K562 (cell line): Measurements from ENCODE around the gene USP16. TPM values are rescaled to one million over a fixed set of nuclear protein-coding genes. Genes with fewer than 3 reads are reported as not detected.

Experiments used
- ATF6 ChIP-seq: sonication (generic); formaldehyde crosslinking; IDR thresholded peaks from 2 replicates; pipeline ENCODE4 v1.4.0; 2020; ENCODE audit warnings: mild to moderate bottlenecking, missing genetic modification reagents
- HEY1 ChIP-seq: fragments of 250-450 bp; sonication (Bioruptor Pico); IDR thresholded peaks from 2 replicates; pipeline ENCODE4 v1.5.0; 2020; ENCODE audit warnings: mild to moderate bottlenecking, moderate library complexity, borderline replicate concordance
- MGA ChIP-seq: fragments of 450-650 bp; IDR thresholded peaks from 2 replicates; pipeline ENCODE4 v1.6.1; 2016; ENCODE audit warnings: mild to moderate bottlenecking, moderate library complexity
- PATZ1 ChIP-seq: fragments of 250-450 bp; sonication (Bioruptor Pico); IDR thresholded peaks from 2 replicates; pipeline ENCODE4 v1.5.0; 2020; ENCODE audit warnings: mild to moderate bottlenecking, borderline replicate concordance
- TAF7 ChIP-seq: fragments of 450-650 bp; IDR thresholded peaks from 2 replicates; pipeline ENCODE4 v1.6.1; 2016; ENCODE audit warnings: missing genetic modification characterization, missing compliant biosample characterization
- THRAP3 ChIP-seq: fragments of 450-650 bp; IDR thresholded peaks from 2 replicates; pipeline ENCODE4 v1.6.1; 2016; ENCODE audit warnings: mild to moderate bottlenecking, inconsistent platforms, borderline replicate concordance
- ZFX ChIP-seq: sonication (generic); formaldehyde crosslinking; IDR thresholded peaks from 2 replicates; pipeline ENCODE4 v1.8.0; 2022; ENCODE audit warnings: mild to moderate bottlenecking, missing genetic modification reagents, moderate library complexity
- ZNF253 ChIP-seq: fragments of 250-450 bp; sonication (Bioruptor Pico); conservative IDR thresholded peaks from 2 replicates; pipeline ENCODE4 v1.6.1; 2021; ENCODE audit warnings: mild to moderate bottlenecking
- ZNF398 ChIP-seq: fragments of 250-450 bp; sonication (Bioruptor Pico); IDR thresholded peaks from 2 replicates; pipeline ENCODE4 v1.8.0; 2021; ENCODE audit warnings: moderate library complexity, mild to moderate bottlenecking, inconsistent platforms
- ZNF444 ChIP-seq: fragments of 250-450 bp; sonication (Bioruptor Pico); IDR thresholded peaks from 2 replicates; pipeline ENCODE4 v1.4.0; 2020; ENCODE audit warnings: mild to moderate bottlenecking, moderate library complexity
- polyA plus RNA-seq, 8 experiments: library from polyadenylated mRNA; depleted of rRNA in 4 of 8; stranded (reverse) in 5 of 8; unstranded in 3 of 8; fragments of >200 nt; fragmentation: Nextera tagmentation in 2 of 8; fragmentation: Illumina TruSeq in 1 of 8; extraction: Ambion mirVana in 2 of 8; extraction: Trizol in 1 of 8; gene quantifications; 2 replicates each; pipeline versions ENCODE4 v1.2.1 to v1.2.3, GENCODE V29; 2011 to 2014; ENCODE audit warnings: inconsistent platforms in 1 of 8, missing spikeins in 1 of 8
- total RNA-seq, 7 experiments: library from RNA; depleted of rRNA in 6 of 7; stranded (reverse); fragments of >200 nt in 6 of 7; fragmentation: Illumina TruSeq in 2 of 7; extraction: Trizol in 2 of 7; gene quantifications; 2 replicates each; pipeline versions ENCODE4 v1.2.1 to v1.2.3, GENCODE V29; 2011 to 2021; ENCODE audit warnings: low replicate concordance in 1 of 7

USP16 gene
- total and polyA plus RNA-seq, 9 of the 15 experiments (the other 6 are each of a cell fraction or from before 2014, with no cell fraction given) = 38.4 to 90.9 (median 62.8) TPM

GRCh38 chr21:29029524-29029923 lies 5.1 kb downstream of the USP16 start (continued):
- TF ChIP-seq THRAP3 (no peak), ATF6 (CRISPR knock-in tag) (no peak), TAF7 (tag) (no peak), HEY1 (CRISPR knock-in tag) (no peak), ZNF253 (CRISPR knock-in tag) (no peak), PATZ1 (CRISPR knock-in tag) (no peak), ZFX (no peak), ZNF444 (CRISPR knock-in tag) (no peak), MGA (no peak), ZNF398 (CRISPR knock-in tag) (no peak)
- TF ChIP-seq, all 486 proteins: peak for 0
